GM12891 (cell line): Measurements from ENCODE around the gene TCERG1L.

ENCODE experiments used
- DNase-seq: peaks from one replicate; pipeline ENCODE4 v3.0.0; 2011; ENCODE audit warnings: low spot score; ENCODE audit not compliant: insufficient read length
- FAIRE-seq: peaks from 2 replicates; lab custom pipeline; 2011; peaks lifted over from hg19 to GRCh38; lab: Jason Lieb, UNC
- PAX5 ChIP-seq: IDR thresholded peaks from 2 replicates; pipeline ENCODE4 v1.6.1; 2011; ENCODE audit warnings: low read length, moderate library complexity, mild to moderate bottlenecking; ENCODE audit not compliant: insufficient read depth, severe bottlenecking
- POLR2A ChIP-seq: IDR thresholded peaks from 2 replicates; pipeline ENCODE4 v1.6.1; 2011; ENCODE audit warnings: low read depth, low read length, control low read depth
- POLR2AphosphoS5 ChIP-seq: IDR thresholded peaks from 2 replicates; pipeline ENCODE4 v1.6.1; 2011; ENCODE audit warnings: low read depth, low read length, control low read depth
- POU2F2 ChIP-seq: IDR thresholded peaks from 2 replicates; pipeline ENCODE4 v1.6.1; 2011; ENCODE audit warnings: low read depth, mild to moderate bottlenecking, control low read depth, low read length, moderate library complexity
- SPI1 ChIP-seq: IDR thresholded peaks from 2 replicates; pipeline ENCODE4 v1.6.1; 2011; ENCODE audit warnings: low read depth, low read length, control low read depth
- TAF1 ChIP-seq: IDR thresholded peaks from 2 replicates; pipeline ENCODE4 v1.6.1; 2011; ENCODE audit warnings: low read depth, low read length, control low read depth

TCERG1L gene

DNA sequence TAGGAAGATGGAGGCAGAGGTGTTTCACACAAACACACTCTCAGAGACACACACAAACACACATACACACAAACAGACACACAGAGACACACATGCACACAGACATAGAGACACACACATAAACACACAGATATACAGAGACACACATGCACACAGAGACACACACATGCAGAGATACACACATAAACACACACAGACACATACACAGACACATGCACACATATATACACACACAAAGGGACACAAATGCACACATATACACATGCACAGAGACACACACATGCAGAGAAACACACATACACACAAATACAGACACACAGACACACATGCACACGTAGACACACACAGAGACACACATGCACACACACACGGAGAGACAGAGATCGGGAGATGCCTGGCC lies 163.3 kb downstream of the TCERG1L start:
- no peak for DNase-seq
- no peak for TF ChIP-seq SPI1
- FAIRE-seq: no peak

DNA sequence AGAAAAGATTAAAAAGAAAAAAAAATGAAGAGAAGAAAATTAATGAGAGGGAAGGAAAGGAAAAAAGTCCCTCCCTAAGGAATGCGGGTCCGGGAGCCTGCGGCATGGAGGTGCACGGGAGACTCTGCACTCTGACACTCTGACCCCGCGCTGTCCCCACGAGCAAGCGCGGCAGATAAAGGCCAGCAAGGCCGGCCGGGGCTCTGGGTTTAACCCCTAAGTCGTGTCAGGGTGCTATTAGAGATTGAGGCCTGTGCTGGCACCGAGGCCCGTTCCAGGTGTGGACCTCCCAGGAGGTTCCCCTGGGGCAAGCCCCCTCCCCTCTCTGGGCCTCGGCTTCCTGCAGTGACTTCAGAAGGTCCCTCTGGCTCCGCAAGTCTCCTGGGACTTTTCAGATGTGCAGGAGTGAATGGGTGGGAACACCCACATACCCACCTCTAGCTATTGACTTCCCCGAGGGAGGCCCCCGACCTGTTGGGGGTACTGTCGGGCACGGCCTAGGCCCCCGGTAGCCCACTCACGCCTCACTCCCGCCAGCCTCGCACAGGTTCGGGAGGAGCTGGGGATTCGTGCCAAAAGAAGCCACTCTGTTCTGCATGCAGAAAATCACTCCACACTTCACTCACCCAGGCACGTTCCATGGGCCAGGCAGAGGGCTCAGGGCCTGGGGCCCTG lies 164.1 kb downstream of the TCERG1L start:
- no peak for FAIRE-seq
- no peak for TF ChIP-seq SPI1
- TF ChIP-seq POLR2AphosphoS5: no peak
- no peak for TF ChIP-seq TAF1
- no peak for TF ChIP-seq POU2F2
- no peak for TF ChIP-seq PAX5
- no peak for TF ChIP-seq POLR2A
- DNase-seq: no peak

DNA sequence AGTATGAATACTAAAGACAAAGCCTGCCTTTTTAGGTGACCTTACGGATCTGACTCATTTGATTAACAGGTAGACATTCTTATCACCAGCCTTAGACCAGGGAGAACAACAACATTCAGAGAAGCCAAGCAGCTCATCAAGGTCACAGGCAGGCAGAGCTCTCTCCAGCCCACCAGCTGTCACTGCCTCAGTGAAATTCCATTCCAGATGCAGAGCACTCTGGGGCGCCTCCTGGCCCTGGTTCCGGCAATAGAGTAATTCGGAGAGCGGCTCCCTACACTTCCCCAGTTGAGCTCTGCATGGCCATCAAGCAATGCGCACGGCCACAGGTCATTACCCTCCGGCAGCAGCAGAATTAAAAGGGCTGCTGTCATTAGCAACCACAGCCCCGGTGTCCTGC lies 164.7 kb downstream of the TCERG1L start:
- no peak for DNase-seq
- FAIRE-seq: no peak
- TF ChIP-seq POLR2A (no peak), POU2F2 (no peak), PAX5 (no peak), POLR2AphosphoS5 (no peak), TAF1 (no peak), SPI1 (no peak)

DNA sequence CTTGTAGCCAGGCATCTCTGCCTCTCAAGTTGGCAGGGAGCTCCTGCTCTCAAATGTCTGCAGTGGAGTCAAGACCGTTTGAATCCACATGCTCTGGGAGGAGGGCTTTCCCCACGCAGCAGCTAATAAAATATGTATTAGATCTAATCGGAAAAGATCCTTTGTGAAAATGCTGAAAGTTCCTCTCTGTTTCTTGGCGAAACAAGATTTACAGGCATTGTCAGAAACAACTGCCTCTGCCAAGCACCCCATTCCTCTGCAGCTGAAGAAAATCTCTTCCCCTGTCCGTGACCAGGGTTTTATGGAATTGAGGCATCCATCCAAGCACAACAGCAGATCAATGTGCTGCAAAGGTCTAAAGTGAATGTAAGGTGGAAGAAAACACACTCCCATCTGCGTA lies 165.8 kb downstream of the TCERG1L start:
- DNase-seq (no peak), FAIRE-seq (no peak)
- TF ChIP-seq SPI1 (no peak), POU2F2 (no peak), POLR2A (no peak), TAF1 (no peak), PAX5 (no peak), POLR2AphosphoS5 (no peak)

DNA sequence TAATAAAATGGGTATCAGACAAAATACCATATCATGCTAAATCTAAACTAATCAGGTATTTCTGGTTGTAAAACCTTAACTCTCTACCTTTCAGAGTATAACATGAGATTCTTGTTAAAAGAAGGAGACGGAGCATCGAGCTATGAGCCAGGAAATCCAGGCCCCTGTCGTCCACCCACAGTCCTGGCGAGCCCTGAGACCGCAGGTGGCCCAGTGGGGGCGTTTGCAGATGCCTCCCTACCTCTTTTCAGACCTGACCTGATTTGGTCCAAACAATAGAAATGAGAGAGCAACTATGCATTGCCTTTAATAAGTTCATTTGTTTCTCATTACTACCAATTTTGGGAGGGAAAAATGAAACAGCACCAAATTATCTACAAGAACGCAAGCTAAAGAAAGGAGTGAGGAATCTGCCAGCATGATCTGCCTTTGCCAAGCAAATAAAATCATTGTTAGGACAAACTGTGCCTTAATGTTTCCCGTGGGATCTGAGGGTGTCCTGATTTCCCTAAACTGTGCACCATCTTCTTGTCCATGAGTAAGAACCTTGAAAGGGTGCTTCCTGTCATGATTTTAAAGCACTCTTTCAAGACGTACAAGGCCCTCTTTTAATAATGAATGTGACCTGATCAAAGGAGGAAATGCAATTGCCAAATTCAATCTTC lies 166.7 kb downstream of the TCERG1L start:
- FAIRE-seq (no peak), DNase-seq (no peak)
- no peak for TF ChIP-seq POU2F2
- no peak for TF ChIP-seq POLR2AphosphoS5
- TF ChIP-seq TAF1: no peak
- TF ChIP-seq PAX5: no peak
- no peak for TF ChIP-seq POLR2A
- TF ChIP-seq SPI1: no peak

DNA sequence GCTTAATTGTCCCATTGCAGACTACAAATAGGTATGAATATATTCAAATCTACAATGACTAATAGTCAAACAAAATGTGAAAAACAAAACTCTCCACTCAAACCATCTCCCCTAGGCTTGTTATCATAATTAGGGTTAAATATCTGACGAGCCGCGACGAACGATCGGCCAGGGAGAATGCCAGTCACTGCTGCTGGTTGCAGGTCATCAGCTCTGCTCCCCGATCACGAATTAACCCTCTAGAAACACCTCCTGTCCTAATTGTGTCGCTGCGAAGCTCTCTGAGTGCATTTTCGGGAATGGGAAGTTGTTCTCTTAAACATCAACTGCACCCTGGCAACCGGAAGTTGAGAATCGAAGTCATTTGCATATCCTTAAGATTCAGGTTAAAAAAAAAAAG lies 167.3 kb downstream of the TCERG1L start:
- TF ChIP-seq TAF1: no peak
- TF ChIP-seq POU2F2: no peak
- TF ChIP-seq PAX5: no peak
- FAIRE-seq: no peak
- no peak for DNase-seq

DNA sequence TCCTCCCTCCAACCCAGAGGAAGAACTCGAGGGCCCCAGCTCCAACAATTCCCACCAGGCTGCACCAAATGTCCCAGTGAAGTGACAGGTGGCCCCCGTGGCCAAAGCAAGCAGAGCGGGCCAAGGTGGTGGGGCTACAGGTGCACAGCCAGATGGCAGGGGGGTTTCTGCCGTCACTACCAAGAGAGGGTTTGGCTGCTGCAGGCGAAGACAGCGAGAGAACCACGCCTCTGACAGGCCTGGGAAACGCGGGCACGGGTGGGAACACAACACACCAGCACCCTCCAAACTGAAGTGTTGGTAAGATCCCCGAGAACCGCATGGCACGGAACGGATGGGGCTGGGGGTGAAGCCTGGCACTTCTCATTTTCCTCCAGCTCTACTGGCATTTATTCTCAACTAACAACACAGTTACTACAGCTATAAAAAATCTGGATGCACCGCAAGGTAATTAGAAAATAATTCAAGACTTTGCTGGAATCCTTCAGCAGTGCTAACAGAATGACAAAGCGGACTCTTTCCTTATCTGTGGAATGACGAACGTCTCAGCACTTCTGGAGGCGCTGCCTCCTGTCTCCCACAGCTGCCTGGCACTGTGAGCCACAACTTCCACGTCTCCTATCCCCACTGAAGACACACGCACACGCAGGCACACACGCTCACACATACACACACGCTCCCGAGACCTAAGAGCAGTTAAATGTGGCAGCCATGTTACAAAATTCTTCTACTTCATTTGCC lies 167.9 kb downstream of the TCERG1L start:
- TF ChIP-seq POLR2AphosphoS5: no peak
- DNase-seq: no peak
- no peak for FAIRE-seq

DNA sequence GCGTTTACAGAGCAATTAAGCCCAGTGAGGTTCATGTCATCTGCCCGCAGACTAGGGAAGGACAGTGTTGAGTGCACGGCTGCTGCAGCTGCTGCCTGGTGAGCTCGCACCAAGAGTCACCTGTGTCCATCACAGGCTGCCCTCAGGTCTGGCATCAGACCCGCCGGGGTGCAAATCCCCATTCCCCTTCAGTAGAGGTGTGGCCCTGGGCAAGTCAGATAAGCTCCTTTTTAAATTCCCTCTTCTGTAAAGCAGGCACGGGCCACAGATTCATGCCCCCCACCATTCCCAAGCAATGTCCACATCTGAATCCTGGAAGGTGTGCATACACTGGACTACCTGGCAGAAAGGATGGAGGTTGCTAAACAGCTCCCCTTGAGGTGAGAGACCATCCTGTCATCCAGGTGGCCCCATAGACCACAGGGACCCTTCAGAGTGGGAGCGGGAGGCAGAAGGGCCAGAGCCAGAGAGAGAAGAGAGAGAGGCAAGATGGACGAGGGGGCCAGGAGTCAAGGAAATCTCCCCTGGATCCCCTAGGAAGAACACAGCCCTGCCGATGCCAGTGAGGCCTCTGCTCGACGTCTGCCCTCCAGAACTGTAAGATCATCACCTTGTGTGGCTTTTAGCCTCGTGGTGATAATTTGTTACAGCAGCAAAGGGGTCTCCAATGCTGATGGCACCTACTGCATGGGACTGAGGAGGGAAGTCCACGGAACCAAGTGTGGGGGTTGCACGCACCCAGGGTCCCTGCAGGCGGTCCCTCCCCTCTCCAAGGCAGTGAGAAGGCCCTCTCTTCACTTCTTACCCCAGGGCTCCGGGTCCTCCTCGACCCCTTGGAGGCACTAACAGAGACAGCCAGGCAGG lies 168.8 kb downstream of the TCERG1L start:
- FAIRE-seq: no peak
- TF ChIP-seq POLR2A (no peak), TAF1 (no peak), POU2F2 (no peak), SPI1 (no peak), PAX5 (no peak), POLR2AphosphoS5 (no peak)
- no peak for DNase-seq
